Right cardiac atrium (tissue), 5 donors: ENCODE data around the gene TRIM2. TPM values are rescaled to one million over a fixed set of nuclear protein-coding genes. Genes with fewer than 3 reads are reported as not detected.

ENCODE experiments used
- ATAC-seq, 2 donors: fragments of 200-7000 bp; cut with Tn5 transposase; one replicate each; pipeline versions ENCODE4 v1.8.0 to v1.9.1; 2020; ENCODE audit warnings: moderate library complexity in 2 of 2, mild to moderate bottlenecking in 1 of 2
- DNase-seq, 3 donors: peaks; one replicate each; pipeline ENCODE4 v3.0.0-alpha.2; 2020
- H3K27ac ChIP-seq: one replicate; pipeline ENCODE4 v1.5.1; 2013; ENCODE audit warnings: mild to moderate bottlenecking, low read length, control low read depth, moderate library complexity
- H3K27me3 ChIP-seq: one replicate; pipeline ENCODE4 v1.6.1; 2013; ENCODE audit not compliant: control insufficient read depth, insufficient read depth
- H3K4me1 ChIP-seq: one replicate; pipeline ENCODE4 v1.6.1; 2013; ENCODE audit warnings: low read length; ENCODE audit not compliant: control insufficient read depth, insufficient read depth
- H3K4me3 ChIP-seq: one replicate; pipeline ENCODE4 v1.5.1; 2013; ENCODE audit warnings: low read length, control low read depth
- H3K9me3 ChIP-seq: one replicate; pipeline ENCODE4 v1.6.1; 2013; ENCODE audit warnings: low read length; ENCODE audit not compliant: control insufficient read depth
- WGBS: extraction: QIAGEN DNeasy Blood & Tissue Kit; methylation state at CpG from one replicate; pipeline ENCODE4 v1.1.7; 2013; 5-methylcytosine and 5-hydroxymethylcytosine counted together
- intact Hi-C, 4 donors: fragments of 100-400 bp; cut with DNase I; formaldehyde crosslinking; loops; one replicate each; pipeline versions ENCODE4 v1.11.0 to v1.14.0; 2022 to 2023
- polyA plus RNA-seq: library from polyadenylated mRNA; stranded (reverse); fragments of 200-250 nt; gene quantifications from one replicate; pipeline ENCODE4 v1.2.3, GENCODE V29; 2013
- total RNA-seq, 4 donors: library from RNA; stranded (reverse); fragmentation: NEBNext Ultra II Directional; extraction: Animal tissue kit (Norgen Biotek cat#: 25700); gene quantifications; one replicate each; pipeline ENCODE4 v1.2.1, GENCODE V29; 2021
- donor health status: healthy with polysubstance abuse.
- donor health status: DM: no; HTN: yes; CAD: no.
- donor health status: DM: no; HTN: no; CAD: no.
- donor health status: DM: no; HTN: yes; CAD: no; lungs with severe emphysema.
- donor health status: DM: yes; HTN: yes; CAD: no.

Gene TRIM2
- total and polyA plus RNA-seq, 5 donors = 7.6 to 45.3 (median 28.4) TPM

- DNase-seq (no peak), ATAC-seq (no peak)
- no peak overlapping the region for H3K27ac ChIP-seq
- H3K4me3 ChIP-seq = no peak overlapping the region
- no peaks in the 10 kb centered on the region for H3K9me3 ChIP-seq
- intact Hi-C loops = no loop called here
- H3K27me3 ChIP-seq = no peaks in the 10 kb centered on the region
- H3K4me1 ChIP-seq = peaks cover 10% of the 10 kb centered on the region
- 71% methylated on average over 2 of the region's 2 CpGs for WGBS
Observed at GRCh38 chr4:153261914-153262313, 57.7 kb downstream of the TRIM2 start.

GRCh38 chr4:153265306-153266047 lies 61.2 kb downstream of the TRIM2 start:
- Histone ChIP-seq H3K4me3 (no peak overlapping the region), H3K27ac (no peak overlapping the region), H3K27me3 (no peaks in the 10 kb centered on the region), H3K4me1 (peaks cover 3% of the 10 kb centered on the region), H3K9me3 (no peaks in the 10 kb centered on the region)
- intact Hi-C loops = no loop called here
- WGBS = 88% methylated on average over 9 of the region's 9 CpGs
- DNase-seq (no peak), ATAC-seq (no peak)

- Histone ChIP-seq H3K4me3 (no peak overlapping the region), H3K4me1 (peaks cover 2% of the 10 kb centered on the region), H3K27ac (no peak overlapping the region), H3K9me3 (no peaks in the 10 kb centered on the region), H3K27me3 (no peaks in the 10 kb centered on the region)
- ATAC-seq (peak; percentile 38 to 49), DNase-seq (no peak)
- WGBS = 82% methylated on average over 3 of the region's 3 CpGs
- intact Hi-C loops = no loop called here
Observed at GRCh38 chr4:153266988-153267387, 62.7 kb downstream of the TRIM2 start.

- peaks cover 2% of the 10 kb centered on the region for H3K4me1 ChIP-seq
- no peak overlapping the region for H3K4me3 ChIP-seq
- WGBS = 88% methylated on average over 7 of the region's 7 CpGs
- intact Hi-C loops = no loop called here
- DNase-seq = no peak
- no peak for ATAC-seq
- H3K27me3 ChIP-seq = no peaks in the 10 kb centered on the region
- no peak overlapping the region for H3K27ac ChIP-seq
- H3K9me3 ChIP-seq = no peaks in the 10 kb centered on the region
Observed at GRCh38 chr4:153267890-153268289, 63.6 kb downstream of the TRIM2 start.

- no peak overlapping the region for H3K4me3 ChIP-seq
- peaks cover 2% of the 10 kb centered on the region for H3K4me1 ChIP-seq
- DNase-seq (no peak), ATAC-seq (no peak)
- no peaks in the 10 kb centered on the region for H3K9me3 ChIP-seq
- H3K27ac ChIP-seq = no peak overlapping the region
- H3K27me3 ChIP-seq = no peaks in the 10 kb centered on the region
- WGBS = 78% methylated on average over 4 of the region's 4 CpGs
- intact Hi-C loops = no loop called here
Observed at GRCh38 chr4:153268295-153268694, 64.1 kb downstream of the TRIM2 start.

- Histone ChIP-seq H3K4me3 (no peak overlapping the region), H3K4me1 (peaks cover 2% of the 10 kb centered on the region), H3K27ac (no peak overlapping the region), H3K9me3 (no peaks in the 10 kb centered on the region), H3K27me3 (no peaks in the 10 kb centered on the region)
- intact Hi-C loops = no loop called here
- DNase-seq = no peak
- ATAC-seq = no peak
- 98% methylated on average over 5 of the region's 5 CpGs for WGBS
Observed at GRCh38 chr4:153269218-153269990, 65.2 kb downstream of the TRIM2 start.

- intact Hi-C loops = no loop called here
- WGBS = 94% methylated on average over 6 of the region's 6 CpGs
Observed at GRCh38 chr4:153270361-153270760, 66.1 kb downstream of the TRIM2 start.

GRCh38 chr4:153271820-153272219 lies 67.6 kb downstream of the TRIM2 start:
- intact Hi-C loops = no loop called here

More at GRCh38 chr4:153270361-153270760, 66.1 kb downstream of the TRIM2 start:
- DNase-seq (no peak), ATAC-seq (no peak)
- H3K4me3 ChIP-seq = no peak overlapping the region
- H3K27me3 ChIP-seq = no peaks in the 10 kb centered on the region
- peaks cover 5% of the 10 kb centered on the region for H3K4me1 ChIP-seq
- H3K9me3 ChIP-seq = no peaks in the 10 kb centered on the region
- no peak overlapping the region for H3K27ac ChIP-seq

GRCh38 chr4:153273751-153274150 lies 69.5 kb downstream of the TRIM2 start:
- intact Hi-C loops = no loop called here
- peaks cover 3% of the 10 kb centered on the region for H3K4me1 ChIP-seq
- H3K4me3 ChIP-seq = no peak overlapping the region
- DNase-seq (no peak), ATAC-seq (no peak)
- H3K9me3 ChIP-seq = no peaks in the 10 kb centered on the region
- no peak overlapping the region for H3K27ac ChIP-seq
- 96% methylated on average over 1 of the region's 1 CpG for WGBS
- no peaks in the 10 kb centered on the region for H3K27me3 ChIP-seq

More at GRCh38 chr4:153271820-153272219, 67.6 kb downstream of the TRIM2 start:
- Histone ChIP-seq H3K27ac (no peak overlapping the region), H3K4me3 (no peak overlapping the region), H3K9me3 (no peaks in the 10 kb centered on the region), H3K4me1 (peaks cover 3% of the 10 kb centered on the region), H3K27me3 (no peaks in the 10 kb centered on the region)
- no peak for ATAC-seq
- 93% methylated on average over 2 of the region's 2 CpGs for WGBS
- no peak for DNase-seq

- Histone ChIP-seq H3K9me3 (no peaks in the 10 kb centered on the region), H3K4me1 (peaks cover 3% of the 10 kb centered on the region), H3K27me3 (no peaks in the 10 kb centered on the region), H3K4me3 (no peak overlapping the region), H3K27ac (no peak overlapping the region)
- WGBS = 95% methylated on average over 2 of the region's 2 CpGs
- intact Hi-C loops = no loop called here
- ATAC-seq = no peak
- no peak for DNase-seq
Observed at GRCh38 chr4:153274967-153275366, 70.7 kb downstream of the TRIM2 start.
